ENCODE data around the gene C4orf50.

- TF ChIP-seq, protein P1, sequence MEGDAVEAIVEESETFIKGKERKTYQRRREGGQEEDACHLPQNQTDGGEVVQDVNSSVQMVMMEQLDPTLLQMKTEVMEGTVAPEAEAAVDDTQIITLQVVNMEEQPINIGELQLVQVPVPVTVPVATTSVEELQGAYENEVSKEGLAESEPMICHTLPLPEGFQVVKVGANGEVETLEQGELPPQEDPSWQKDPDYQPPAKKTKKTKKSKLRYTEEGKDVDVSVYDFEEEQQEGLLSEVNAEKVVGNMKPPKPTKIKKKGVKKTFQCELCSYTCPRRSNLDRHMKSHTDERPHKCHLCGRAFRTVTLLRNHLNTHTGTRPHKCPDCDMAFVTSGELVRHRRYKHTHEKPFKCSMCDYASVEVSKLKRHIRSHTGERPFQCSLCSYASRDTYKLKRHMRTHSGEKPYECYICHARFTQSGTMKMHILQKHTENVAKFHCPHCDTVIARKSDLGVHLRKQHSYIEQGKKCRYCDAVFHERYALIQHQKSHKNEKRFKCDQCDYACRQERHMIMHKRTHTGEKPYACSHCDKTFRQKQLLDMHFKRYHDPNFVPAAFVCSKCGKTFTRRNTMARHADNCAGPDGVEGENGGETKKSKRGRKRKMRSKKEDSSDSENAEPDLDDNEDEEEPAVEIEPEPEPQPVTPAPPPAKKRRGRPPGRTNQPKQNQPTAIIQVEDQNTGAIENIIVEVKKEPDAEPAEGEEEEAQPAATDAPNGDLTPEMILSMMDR (IDR thresholded peaks at IDR 0.05; ENCODE audit: insufficient read depth, low read length, poor library complexity, severe bottlenecking), result no peak
- no peak for TF ChIP-seq EZH2phosphoT487 (conservative IDR thresholded peaks at IDR 0.05; ENCODE audit: low read length)
Measured at GRCh38 chr4:5927116-5927515, 91.1 kb downstream of the C4orf50 start.

All from SU-DHL-6 (cell line).